C4-2B (cell line): ENCODE measurements around the gene DDX24.

Experiments used
- CTCF ChIP-seq: fragments of 450-650 bp; conservative IDR thresholded peaks from 2 replicates; pipeline ENCODE4 v1.5.1; 2017; ENCODE audit warnings: mild to moderate bottlenecking
- ZFX ChIP-seq: fragments of 450-650 bp; IDR thresholded peaks from 2 replicates; pipeline ENCODE4 v1.6.1; 2017

- TF ChIP-seq CTCF (no peak), ZFX (no peak)
Observed at GRCh38 chr14:93999573-93999972, 81.4 kb downstream of the DDX24 start.
